Prostate gland (tissue), 2 donors: ENCODE results near the gene SOX8.

Experiments used
- CTCF ChIP-seq, 4 experiments: fragments of 200-600 bp in 2 of 4; fragments of 450-650 bp in 2 of 4; sonication (generic) in 2 of 4; IDR thresholded peaks; 1 replicate in 3 of 4; 2 replicates in 1 of 4; pipeline ENCODE4 v1.5.1; 2016 to 2019; ENCODE audit warnings: antibody characterized with exemption in 4 of 4, mild to moderate bottlenecking in 2 of 4, moderate library complexity in 2 of 4
- POLR2A ChIP-seq: fragments of 450-650 bp; IDR thresholded peaks from one replicate; pipeline ENCODE4 v1.6.1; 2016; ENCODE audit warnings: antibody characterized with exemption, mild to moderate bottlenecking

- TF ChIP-seq CTCF (IDR thresholded peaks at IDR 0.05): no peak
- TF ChIP-seq POLR2A: no peak
Observed at GRCh38 chr16:991345-991744, 9.8 kb downstream of the SOX8 start.
